PC-9 (cell line): Measurements from ENCODE around the gene SPATA25. TPM values are rescaled to one million over a fixed set of nuclear protein-coding genes. Genes with fewer than 3 reads are reported as not detected.

Experiments
- BruUV-seq: library from RNA; stranded (reverse); fragments of 400-500 nt; replicated peaks from 2 replicates; lab custom pipeline; 2021; lab: Mats Ljungman, UMichigan
- CTCF ChIA-PET: fragments of 300-600 bp; sonication (Branson Sonifier 250); formaldehyde crosslinking; loops from one replicate; lab custom pipeline; 2022; ENCODE audit warnings: antibody characterized with exemption; lab: Charles Lee
- POLR2A ChIA-PET: fragments of 300-600 bp; sonication (Branson Sonifier 250); formaldehyde crosslinking; loops from one replicate; lab custom pipeline; 2022; ENCODE audit warnings: antibody characterized with exemption; ENCODE audit not compliant: unreplicated experiment; lab: Charles Lee
- DNase-seq, 2 experiments: peaks; one replicate each; pipeline versions ENCODE4 v3.0.0 to v3.0.0-alpha.2; 2015 to 2022; ENCODE audit warnings: mixed read lengths in 1 of 2
- H2AFZ ChIP-seq: fragments of 200-600 bp; sonication (generic); 2 replicates; pipeline ENCODE4 v1.8.1; 2017; ENCODE audit warnings: antibody characterized with exemption
- H3F3A ChIP-seq: fragments of 200-600 bp; sonication (generic); 2 replicates; pipeline ENCODE4 v1.8.1; 2017; ENCODE audit warnings: antibody characterized with exemption, mild to moderate bottlenecking, low read depth; ENCODE audit not compliant: insufficient read depth
- H3K27ac ChIP-seq: fragments of 200-600 bp; sonication (generic); 2 replicates; pipeline ENCODE4 v1.6.1; 2016; ENCODE audit warnings: mixed run types
- H3K27me3 ChIP-seq: fragments of 200-600 bp; sonication (generic); 2 replicates; pipeline ENCODE4 v1.6.1; 2016; ENCODE audit warnings: low read depth, mixed run types; ENCODE audit not compliant: insufficient read depth
- H3K36me3 ChIP-seq: fragments of 200-600 bp; sonication (generic); 2 replicates; pipeline ENCODE4 v1.6.1; 2016; ENCODE audit warnings: low read depth, mixed run types
- H3K4me1 ChIP-seq: fragments of 200-600 bp; sonication (generic); replicated peaks from 2 replicates; pipeline ENCODE4 v1.6.1; 2016; ENCODE audit warnings: mixed run types; ENCODE audit not compliant: insufficient read depth
- H3K4me2 ChIP-seq: fragments of 200-600 bp; sonication (generic); 2 replicates; pipeline ENCODE4 v1.6.1; 2017; ENCODE audit warnings: mixed run types
- H3K4me3 ChIP-seq: fragments of 200-600 bp; sonication (generic); 2 replicates; pipeline ENCODE4 v1.6.1; 2016; ENCODE audit warnings: mixed run types
- H3K79me2 ChIP-seq: fragments of 200-600 bp; sonication (generic); 2 replicates; pipeline ENCODE4 v1.6.1; 2017; ENCODE audit warnings: low read depth, mixed run types
- H3K9me2 ChIP-seq: fragments of 200-600 bp; sonication (generic); 2 replicates; pipeline ENCODE4 v1.8.1; 2017; ENCODE audit warnings: mild to moderate bottlenecking; ENCODE audit not compliant: insufficient read depth
- H3K9me3 ChIP-seq: fragments of 200-600 bp; sonication (generic); 2 replicates; pipeline ENCODE4 v1.8.1; 2016; ENCODE audit warnings: low read depth; ENCODE audit not compliant: insufficient read depth
- H4K20me1 ChIP-seq: fragments of 200-600 bp; sonication (generic); 2 replicates; pipeline ENCODE4 v1.8.1; 2017; ENCODE audit not compliant: insufficient read depth
- EZH2 ChIP-seq: fragments of 200-600 bp; sonication (generic); IDR thresholded peaks from 2 replicates; pipeline ENCODE4 v1.8.0; 2017; ENCODE audit warnings: antibody characterized with exemption, low read depth
- intact Hi-C: fragments of 100-400 bp; cut with micrococcal nuclease; formaldehyde crosslinking; loops from one replicate; pipeline ENCODE4 v1.10.0; 2022; ENCODE audit not compliant: unreplicated experiment
- total RNA-seq: library from RNA; stranded (reverse); gene quantifications from 2 replicates; pipeline ENCODE4 v1.2.3, GENCODE V29; 2021
- TF ChIP-seq, protein P1 (sequence below): fragments of 200-600 bp; sonication (generic); conservative IDR thresholded peaks from 2 replicates; pipeline ENCODE4 v1.6.1; 2017; ENCODE audit warnings: mixed run types, antibody characterized with exemption, mild to moderate bottlenecking, moderate library complexity

SPATA25 gene
- total RNA-seq, 1 experiment from 2014 or later = 5.2 TPM

DNA sequence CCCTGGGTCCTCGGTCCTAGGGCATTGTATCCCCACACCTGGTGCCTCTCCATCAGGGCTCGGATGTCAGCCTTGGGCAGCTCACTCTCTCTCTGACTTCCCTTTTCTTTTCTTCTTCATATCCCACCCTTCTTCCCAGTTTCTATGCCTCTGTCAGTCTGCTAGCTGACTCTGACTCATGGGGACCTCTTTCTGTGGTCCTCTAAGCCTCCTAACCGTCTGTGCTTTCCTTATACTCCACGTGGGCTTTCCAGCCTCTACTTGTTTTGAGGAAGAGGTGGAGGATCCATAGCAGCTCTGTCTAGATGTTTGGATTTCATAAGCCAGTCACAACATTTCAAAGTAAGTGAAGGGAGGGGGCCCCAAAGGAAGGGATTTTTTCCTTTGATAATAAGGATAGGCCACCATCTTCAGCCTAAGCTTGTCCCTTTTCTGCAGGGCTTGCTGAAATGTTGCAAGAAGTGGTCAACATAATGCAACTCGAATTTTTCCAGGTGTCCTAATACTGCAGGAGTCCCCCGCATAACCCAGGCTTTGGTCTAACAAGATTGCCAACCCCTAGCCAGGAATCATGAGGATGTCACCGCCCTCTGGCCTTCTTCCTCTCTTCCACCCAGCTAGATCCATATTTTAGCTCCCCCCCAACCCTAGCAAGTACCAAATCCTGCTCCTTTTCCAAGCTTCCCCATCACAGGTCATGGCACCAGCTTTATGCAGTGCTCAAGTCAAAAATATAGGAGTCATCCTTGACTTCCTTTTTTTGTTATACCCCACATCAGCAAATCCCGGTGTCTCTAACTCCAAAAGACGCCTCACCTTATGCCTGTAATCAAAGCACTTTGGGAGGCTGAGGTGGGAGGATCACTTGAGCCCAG lies 33.3 kb upstream of the SPATA25 start:
- H3K79me2 ChIP-seq = no peaks in the 10 kb centered on the region
- TF ChIP-seq EZH2 = no peak
- TF ChIP-seq, protein P1, sequence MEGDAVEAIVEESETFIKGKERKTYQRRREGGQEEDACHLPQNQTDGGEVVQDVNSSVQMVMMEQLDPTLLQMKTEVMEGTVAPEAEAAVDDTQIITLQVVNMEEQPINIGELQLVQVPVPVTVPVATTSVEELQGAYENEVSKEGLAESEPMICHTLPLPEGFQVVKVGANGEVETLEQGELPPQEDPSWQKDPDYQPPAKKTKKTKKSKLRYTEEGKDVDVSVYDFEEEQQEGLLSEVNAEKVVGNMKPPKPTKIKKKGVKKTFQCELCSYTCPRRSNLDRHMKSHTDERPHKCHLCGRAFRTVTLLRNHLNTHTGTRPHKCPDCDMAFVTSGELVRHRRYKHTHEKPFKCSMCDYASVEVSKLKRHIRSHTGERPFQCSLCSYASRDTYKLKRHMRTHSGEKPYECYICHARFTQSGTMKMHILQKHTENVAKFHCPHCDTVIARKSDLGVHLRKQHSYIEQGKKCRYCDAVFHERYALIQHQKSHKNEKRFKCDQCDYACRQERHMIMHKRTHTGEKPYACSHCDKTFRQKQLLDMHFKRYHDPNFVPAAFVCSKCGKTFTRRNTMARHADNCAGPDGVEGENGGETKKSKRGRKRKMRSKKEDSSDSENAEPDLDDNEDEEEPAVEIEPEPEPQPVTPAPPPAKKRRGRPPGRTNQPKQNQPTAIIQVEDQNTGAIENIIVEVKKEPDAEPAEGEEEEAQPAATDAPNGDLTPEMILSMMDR = no peak
- H3K4me2 ChIP-seq = no peak overlapping the region
- BruUV-seq = no TSS peak
- intact Hi-C loops = no loop called here
- DNase-seq = no peak
- peaks cover 15% of the 10 kb centered on the region; the same call in 1 of the 2 replicates for H3F3A ChIP-seq
- no peak overlapping the region for H2AFZ ChIP-seq
- H3K9me3 ChIP-seq = no peaks in the 10 kb centered on the region
- ChIA-PET POLR2A (no interaction called here), CTCF (interaction anchor here (1.2 kb wide), 1 partner anchor 49 kb away, joined by 4 read pairs; no protein-coding TSS in a partner anchor)
- H3K36me3 ChIP-seq = no peaks in the 10 kb centered on the region
- no peaks in the 10 kb centered on the region for H3K9me2 ChIP-seq
- H3K27ac ChIP-seq = no peak overlapping the region
- H3K27me3 ChIP-seq = no peaks in the 10 kb centered on the region
- H3K4me1 ChIP-seq = 0 out of 2 replicates have a peak, but pooled peaks cover 8% of the 10 kb centered on the region
- H3K4me3 ChIP-seq = no peak overlapping the region
- no peaks in the 10 kb centered on the region for H4K20me1 ChIP-seq

DNA sequence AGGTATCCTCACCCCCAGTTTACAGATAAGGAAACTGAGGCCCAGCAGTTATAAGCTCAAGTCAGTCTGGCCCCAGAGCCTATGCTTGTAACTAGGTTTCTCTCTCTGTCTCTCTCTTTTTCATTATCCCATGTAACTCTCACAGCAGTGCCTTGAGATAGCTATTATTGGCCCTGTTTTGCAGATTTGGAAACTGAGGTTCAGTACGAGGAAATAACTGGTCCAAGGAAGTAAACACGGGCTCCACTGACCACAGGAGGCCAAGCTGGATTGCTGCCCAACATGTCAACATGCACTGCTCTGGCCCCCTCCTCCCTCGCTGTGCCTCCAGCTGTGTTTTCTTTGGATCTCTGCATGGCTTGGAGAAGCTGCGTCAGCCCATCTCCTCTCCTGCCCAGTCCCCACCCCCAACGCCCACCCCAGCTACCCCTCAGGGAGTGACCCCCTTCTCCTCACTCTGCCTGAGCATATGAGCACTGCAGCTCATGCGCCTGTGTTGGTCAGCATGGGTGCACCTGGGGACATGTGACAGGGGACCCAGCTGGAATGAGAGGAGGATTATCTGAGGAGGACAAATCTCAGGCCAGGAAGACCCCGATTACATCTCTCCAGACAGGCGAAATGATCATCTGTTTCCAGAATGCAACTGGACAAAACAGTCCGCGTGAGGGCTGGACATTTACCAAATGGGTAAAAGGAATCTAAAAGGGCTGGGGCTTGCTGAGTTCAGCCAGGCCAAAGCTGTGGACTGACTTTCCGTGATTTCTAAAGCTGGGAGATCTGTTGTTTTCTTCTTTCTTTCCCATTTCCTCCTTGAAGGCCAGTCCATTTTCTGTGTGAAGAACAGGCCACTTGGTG lies 32.3 kb upstream of the SPATA25 start:
- Histone ChIP-seq H3K4me2 (no peak overlapping the region), H2AFZ (no peak overlapping the region), H3K4me1 (peaks cover 13% of the 10 kb centered on the region; the same call in 1 of the 2 replicates), H3K9me3 (no peaks in the 10 kb centered on the region), H3K4me3 (no peak overlapping the region), H3K27ac (no peak overlapping the region), H3K9me2 (no peaks in the 10 kb centered on the region), H3K79me2 (no peaks in the 10 kb centered on the region), H3K36me3 (no peaks in the 10 kb centered on the region), H3F3A (peaks cover 16% of the 10 kb centered on the region), H3K27me3 (no peaks in the 10 kb centered on the region), H4K20me1 (no peaks in the 10 kb centered on the region)
- ChIA-PET CTCF (no interaction called here), POLR2A (interaction anchor here (0.5 kb wide), 1 partner anchor 14 kb away, joined by 3 read pairs; no protein-coding TSS in a partner anchor)
- no peak for DNase-seq
- BruUV-seq = no TSS peak
- TF ChIP-seq, protein P1 = no peak
- TF ChIP-seq EZH2 = no peak
- intact Hi-C loops = no loop called here

DNA sequence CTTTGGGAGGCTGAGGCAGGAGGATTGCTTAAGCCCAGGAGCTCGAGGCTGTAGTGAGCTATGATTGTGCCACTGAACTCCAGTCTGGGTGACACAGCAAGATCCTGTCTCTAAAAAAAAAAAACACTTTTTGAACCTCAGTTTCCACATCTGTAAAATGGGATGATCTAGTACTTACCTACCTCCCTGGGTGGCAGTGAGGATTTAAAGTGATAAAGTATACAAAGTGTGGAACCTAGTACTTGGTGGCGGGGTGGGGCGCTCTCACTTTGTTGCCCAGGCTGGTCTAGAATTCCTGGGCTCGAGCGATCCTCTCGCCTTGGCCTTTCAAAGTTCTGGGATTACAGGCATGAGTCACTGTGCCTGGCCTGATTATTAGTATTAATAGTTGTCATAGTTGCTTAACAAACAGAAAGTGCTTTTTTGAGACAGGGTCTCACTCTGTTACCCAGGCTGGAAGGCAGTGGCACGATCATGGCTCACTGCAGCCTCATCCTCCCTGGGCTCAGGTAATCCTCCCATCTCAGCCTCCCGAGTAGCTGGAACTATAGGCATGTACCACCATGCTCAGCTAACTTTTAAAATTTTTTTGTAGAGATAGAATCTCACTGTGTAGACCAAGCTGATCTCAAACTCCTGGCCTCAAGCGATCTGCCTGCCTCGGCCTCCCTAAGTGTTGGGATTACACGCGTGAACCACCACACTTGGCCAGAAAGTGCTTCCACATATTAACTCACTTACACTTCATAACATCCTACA lies 31.5 kb upstream of the SPATA25 start:
- ChIA-PET CTCF (interaction anchor here (0.7 kb wide), 1 partner anchor 18 kb away, joined by 4 read pairs; no protein-coding TSS in a partner anchor), POLR2A (interaction anchor here (0.5 to 0.6 kb wide), 2 partner anchors 15 to 16 kb away, joined by 3 to 4 read pairs; no protein-coding TSS in a partner anchor)
- H3K9me3 ChIP-seq = no peaks in the 10 kb centered on the region
- H3K4me2 ChIP-seq = no peak overlapping the region
- no TSS peak for BruUV-seq
- H3K36me3 ChIP-seq = no peaks in the 10 kb centered on the region
- no peak overlapping the region for H3K4me3 ChIP-seq
- no peak overlapping the region for H3K27ac ChIP-seq
- DNase-seq = no peak
- no peaks in the 10 kb centered on the region for H3K9me2 ChIP-seq
- peaks cover 21% of the 10 kb centered on the region for H3K4me1 ChIP-seq
- no peaks in the 10 kb centered on the region for H3K79me2 ChIP-seq
- no peaks in the 10 kb centered on the region for H3K27me3 ChIP-seq
- H3F3A ChIP-seq = peaks cover 24% of the 10 kb centered on the region
- no peak for TF ChIP-seq EZH2
- TF ChIP-seq, protein P1 = no peak
- H2AFZ ChIP-seq = no peak overlapping the region
- H4K20me1 ChIP-seq = no peaks in the 10 kb centered on the region
- intact Hi-C loops = no loop called here
